HCT116 (cell line): Measurements from ENCODE around the gene COL19A1. TPM values are rescaled to one million over a fixed set of nuclear protein-coding genes. Genes with fewer than 3 reads are reported as not detected.

Experiments used
- ATAC-seq: fragments of 200-7000 bp; cut with Tn5 transposase; 2 replicates; pipeline ENCODE4 v1.9.1; 2020; ENCODE audit warnings: mild to moderate bottlenecking, moderate library complexity
- BruUV-seq: library from RNA; stranded (reverse); fragments of 400-500 nt; replicated peaks from 2 replicates; lab custom pipeline; 2021; lab: Mats Ljungman, UMichigan
- CTCF ChIA-PET: fragments of 300-600 bp; sonication (Branson Sonifier 250); formaldehyde crosslinking; loops from one replicate; lab custom pipeline; 2021; ENCODE audit warnings: antibody characterized with exemption; lab: Charles Lee
- POLR2A ChIA-PET: fragments of 300-600, 350-600 bp; sonication (Branson Sonifier 250); formaldehyde crosslinking; loops from one replicate; lab custom pipeline; 2021; ENCODE audit warnings: antibody characterized with exemption; lab: Charles Lee
- RAD21 ChIA-PET, 2 experiments: fragments of 300-600 bp; sonication (Branson Sonifier 250); formaldehyde crosslinking; loops; one replicate each; lab custom pipeline; 2023; ENCODE audit warnings: low total read pairs in 2 of 2; ENCODE audit not compliant: uncharacterized antibody in 2 of 2, unreplicated experiment in 2 of 2, low non-redundant PET in 1 of 2; lab: Charles Lee
- DNase-seq: peaks from one replicate; pipeline ENCODE4 v3.0.0-alpha.2; 2010; ENCODE audit warnings: low read depth, low spot score
- H2AFZ ChIP-seq: fragments of 200-600 bp; shearing (Covaris generic), sonication (generic); 2 replicates; pipeline ENCODE4 v1.6.1; 2017; ENCODE audit warnings: low read depth, mixed run types, mixed read lengths, antibody characterized with exemption, low read length; ENCODE audit not compliant: poor library complexity, severe bottlenecking
- H3K27ac ChIP-seq: 2 replicates; pipeline ENCODE4 v1.5.1; 2012; ENCODE audit warnings: low read depth, low read length
- H3K27me3 ChIP-seq: fragments of 200-600 bp; sonication (generic); 2 replicates; pipeline ENCODE4 v1.6.1; 2016; ENCODE audit warnings: mixed run types, low read length, mixed read lengths; ENCODE audit not compliant: insufficient read depth
- H3K36me3 ChIP-seq, 2 experiments: fragments of 200-500 bp in 1 of 2; fragments of 200-600 bp in 1 of 2; sonication (Bioruptor generic) in 1 of 2; sonication (generic) in 1 of 2; 2 replicates each; pipeline versions ENCODE4 v1.5.1 to v1.6.1; 2014 to 2016; ENCODE audit warnings: low read length in 2 of 2, inconsistent platforms in 1 of 2, mixed read lengths in 1 of 2, mixed run types in 1 of 2; ENCODE audit not compliant: insufficient read depth in 2 of 2, control insufficient read depth in 1 of 2
- H3K4me1 ChIP-seq, 2 experiments: fragments of 200-600 bp in 1 of 2; sonication (generic) in 1 of 2; 2 replicates each; pipeline versions ENCODE4 v1.5.1 to v1.6.1; 2012 to 2017; ENCODE audit warnings: low read length in 2 of 2, inconsistent platforms in 1 of 2, mild to moderate bottlenecking in 1 of 2, mixed read lengths in 1 of 2, mixed run types in 1 of 2, moderate library complexity in 1 of 2; ENCODE audit not compliant: insufficient read depth in 2 of 2, control insufficient read depth in 1 of 2
- H3K4me2 ChIP-seq: fragments of 200-600 bp; sonication (generic); 2 replicates; pipeline ENCODE4 v1.6.1; 2017; ENCODE audit warnings: mixed run types, low read length, mixed read lengths
- H3K4me3 ChIP-seq, 2 experiments: fragments of 200-600 bp in 1 of 2; sonication (generic) in 1 of 2; replicated peaks in 1 of 2; 2 replicates each; pipeline ENCODE4 v1.5.1; 2011 to 2016; ENCODE audit warnings: low read length in 2 of 2, control low read depth in 1 of 2, low read depth in 1 of 2, mild to moderate bottlenecking in 1 of 2, mixed read lengths in 1 of 2, mixed run types in 1 of 2
- H3K79me2 ChIP-seq: fragments of 200-600 bp; sonication (generic); 2 replicates; pipeline ENCODE4 v1.6.1; 2017; ENCODE audit warnings: mild to moderate bottlenecking, mixed run types, low read length, moderate library complexity, mixed read lengths; ENCODE audit not compliant: insufficient read depth
- H3K9ac ChIP-seq: fragments of 200-600 bp; sonication (generic); 2 replicates; pipeline ENCODE4 v1.6.1; 2016; ENCODE audit warnings: low read length, mixed read lengths
- H3K9me2 ChIP-seq: fragments of 200-600 bp; sonication (generic), shearing (Covaris generic); 2 replicates; pipeline ENCODE4 v1.6.1; 2017; ENCODE audit warnings: mixed run types, mild to moderate bottlenecking, moderate library complexity; ENCODE audit not compliant: insufficient read depth
- H3K9me3 ChIP-seq, 2 experiments: fragments of 200-500 bp in 1 of 2; fragments of 200-600 bp in 1 of 2; sonication (Bioruptor generic) in 1 of 2; sonication (generic) in 1 of 2; 2 replicates each; pipeline ENCODE4 v1.6.1; 2014 to 2017; ENCODE audit warnings: low read length in 2 of 2, mixed read lengths in 2 of 2, inconsistent platforms in 1 of 2, low read depth in 1 of 2, mild to moderate bottlenecking in 1 of 2, mixed run types in 1 of 2, moderate library complexity in 1 of 2; ENCODE audit not compliant: control insufficient read depth in 1 of 2, insufficient read depth in 1 of 2
- H4K20me1 ChIP-seq: fragments of 200-600 bp; sonication (generic), shearing (Covaris generic); 2 replicates; pipeline ENCODE4 v1.6.1; 2017; ENCODE audit warnings: mixed run types, mild to moderate bottlenecking, moderate library complexity; ENCODE audit not compliant: insufficient read depth
- CEBPB ChIP-seq: IDR thresholded peaks from 2 replicates; pipeline ENCODE4 v1.6.1; 2012; ENCODE audit warnings: low read depth
- ELF1 ChIP-seq: IDR thresholded peaks from 2 replicates; pipeline ENCODE4 v1.6.1; 2012; ENCODE audit warnings: low read depth, borderline replicate concordance
- EZH2phosphoT487 ChIP-seq: fragments of 200-600 bp; IDR thresholded peaks from 2 replicates; pipeline ENCODE4 v1.6.1; 2018; ENCODE audit warnings: antibody characterized with exemption, borderline replicate concordance
- POLR2AphosphoS5 ChIP-seq: IDR thresholded peaks from 2 replicates; pipeline ENCODE4 v1.6.1; 2011; ENCODE audit warnings: mild to moderate bottlenecking, low read depth, low read length, moderate library complexity
- RAD21 ChIP-seq: IDR thresholded peaks from 2 replicates; pipeline ENCODE4 v1.6.1; 2012; ENCODE audit warnings: low read depth, mild to moderate bottlenecking
- SIN3A ChIP-seq: IDR thresholded peaks from 2 replicates; pipeline ENCODE4 v1.6.1; 2012; ENCODE audit warnings: low read depth
- SP1 ChIP-seq: IDR thresholded peaks from 2 replicates; pipeline ENCODE4 v1.6.1; 2012; ENCODE audit warnings: low read depth
- SRF ChIP-seq: IDR thresholded peaks from 2 replicates; pipeline ENCODE4 v1.6.1; 2012; ENCODE audit warnings: low read depth
- TCF7L2 ChIP-seq: IDR thresholded peaks from 2 replicates; pipeline ENCODE4 v1.7.0; 2011; ENCODE audit warnings: borderline replicate concordance, inconsistent platforms; ENCODE audit not compliant: insufficient read depth, insufficient read length; ENCODE audit errors: extremely low read depth
- YY1 ChIP-seq: IDR thresholded peaks from 2 replicates; pipeline ENCODE4 v1.6.1; 2011; ENCODE audit warnings: low read length, low read depth, moderate library complexity, mild to moderate bottlenecking; ENCODE audit not compliant: insufficient replicate concordance; ENCODE audit errors: extremely low read depth
- ZFX ChIP-seq: fragments of 450-650 bp; IDR thresholded peaks from 2 replicates; pipeline ENCODE4 v1.6.1; 2017
- intact Hi-C: fragments of 100-400 bp; cut with micrococcal nuclease; formaldehyde crosslinking; loops from 2 replicates; pipeline ENCODE4 v1.10.0; 2022
- total RNA-seq: library from RNA; stranded (reverse); gene quantifications from one replicate; pipeline ENCODE4 v1.2.1, GENCODE V29; 2021; ENCODE audit not compliant: unreplicated experiment
- TF ChIP-seq, protein P1 (sequence below), 3 experiments: fragments of 200-600 bp in 1 of 3; sonication (generic) in 1 of 3; IDR thresholded peaks in 2 of 3; conservative IDR thresholded peaks in 1 of 3; 2 replicates each; pipeline ENCODE4 v1.5.1; 2012 to 2017; ENCODE audit warnings: low read depth in 2 of 3, low read length in 2 of 3, antibody characterized with exemption in 1 of 3, borderline replicate concordance in 1 of 3, control low read depth in 1 of 3, mild to moderate bottlenecking in 1 of 3, mixed read lengths in 1 of 3, mixed run types in 1 of 3, moderate library complexity in 1 of 3; ENCODE audit not compliant: insufficient read depth in 1 of 3
- TF ChIP-seq, protein P2 (sequence below): IDR thresholded peaks from 2 replicates; pipeline ENCODE4 v1.6.1; 2011; ENCODE audit warnings: mild to moderate bottlenecking, low read length, moderate library complexity; ENCODE audit not compliant: insufficient replicate concordance; ENCODE audit errors: extremely low read depth
- TF ChIP-seq, protein P3 (sequence below): IDR thresholded peaks from 2 replicates; pipeline ENCODE4 v1.6.1; 2012
- TF ChIP-seq, protein P4 (sequence below): IDR thresholded peaks from 2 replicates; pipeline ENCODE4 v1.6.1; 2012

The COL19A1 gene
- total RNA-seq, 1 experiment from 2014 or later = not detected

DNA sequence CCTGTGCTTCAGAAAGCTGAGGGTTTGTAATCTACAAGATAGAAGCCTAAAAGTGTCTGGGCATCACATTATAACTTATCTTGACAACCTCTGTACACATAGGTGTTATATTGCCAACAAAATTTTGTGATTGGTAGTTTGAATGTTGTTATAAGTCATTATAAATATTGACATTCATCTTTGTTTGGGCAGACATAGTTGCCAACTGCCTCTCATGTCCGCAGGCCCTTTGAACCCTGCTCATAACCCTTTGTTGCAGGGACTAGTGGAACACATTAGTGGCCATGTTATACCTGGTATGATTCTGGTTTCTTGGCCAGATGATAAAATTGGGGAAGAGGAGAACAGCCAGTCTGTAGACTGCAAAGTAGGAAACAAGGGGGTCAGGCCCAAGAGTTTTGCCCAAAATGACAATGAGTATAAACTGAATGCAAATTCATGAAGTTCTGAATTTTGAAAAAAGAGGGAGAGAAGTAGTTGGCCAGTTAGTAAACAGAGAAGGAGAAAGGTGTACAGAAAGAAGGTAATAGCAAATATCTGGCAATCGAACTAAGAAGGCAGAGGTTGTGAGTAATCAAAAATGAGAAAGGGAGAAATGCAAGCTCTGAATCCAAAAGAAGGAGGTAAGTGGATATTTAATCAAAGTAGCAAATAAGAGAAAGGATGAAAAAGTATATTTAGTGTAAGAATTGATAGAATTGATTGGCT, 48.0 kb upstream of the COL19A1 start:
- Histone ChIP-seq H3K36me3 (no peaks in the 10 kb centered on the region), H3K27me3 (no peaks in the 10 kb centered on the region), H3K4me2 (no peak overlapping the region), H3K9me2 (no peaks in the 10 kb centered on the region), H3K4me1 (no peaks in the 10 kb centered on the region), H4K20me1 (no peaks in the 10 kb centered on the region; the same call in 1 of the 2 replicates), H3K9ac (no peak overlapping the region), H3K4me3 (no peak overlapping the region), H3K9me3 (no peaks in the 10 kb centered on the region), H2AFZ (no peak overlapping the region), H3K79me2 (no peaks in the 10 kb centered on the region), H3K27ac (no peak overlapping the region)
- intact Hi-C loops = no loop called here
- ATAC-seq (no peak), DNase-seq (no peak)
- no peak for TF ChIP-seq TCF7L2
- TF ChIP-seq RAD21 = no peak
- TF ChIP-seq ELF1 = no peak
- TF ChIP-seq, protein P1, sequence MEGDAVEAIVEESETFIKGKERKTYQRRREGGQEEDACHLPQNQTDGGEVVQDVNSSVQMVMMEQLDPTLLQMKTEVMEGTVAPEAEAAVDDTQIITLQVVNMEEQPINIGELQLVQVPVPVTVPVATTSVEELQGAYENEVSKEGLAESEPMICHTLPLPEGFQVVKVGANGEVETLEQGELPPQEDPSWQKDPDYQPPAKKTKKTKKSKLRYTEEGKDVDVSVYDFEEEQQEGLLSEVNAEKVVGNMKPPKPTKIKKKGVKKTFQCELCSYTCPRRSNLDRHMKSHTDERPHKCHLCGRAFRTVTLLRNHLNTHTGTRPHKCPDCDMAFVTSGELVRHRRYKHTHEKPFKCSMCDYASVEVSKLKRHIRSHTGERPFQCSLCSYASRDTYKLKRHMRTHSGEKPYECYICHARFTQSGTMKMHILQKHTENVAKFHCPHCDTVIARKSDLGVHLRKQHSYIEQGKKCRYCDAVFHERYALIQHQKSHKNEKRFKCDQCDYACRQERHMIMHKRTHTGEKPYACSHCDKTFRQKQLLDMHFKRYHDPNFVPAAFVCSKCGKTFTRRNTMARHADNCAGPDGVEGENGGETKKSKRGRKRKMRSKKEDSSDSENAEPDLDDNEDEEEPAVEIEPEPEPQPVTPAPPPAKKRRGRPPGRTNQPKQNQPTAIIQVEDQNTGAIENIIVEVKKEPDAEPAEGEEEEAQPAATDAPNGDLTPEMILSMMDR (IDR thresholded peaks at IDR 0.05 in 2 of 3, conservative IDR thresholded peaks at IDR 0.05 in 1 of 3; ENCODE audit: borderline replicate concordance in 1 of 3, insufficient read depth in 1 of 3, low read depth in 2 of 3, low read length in 2 of 3) = no peak
- no peak for TF ChIP-seq POLR2AphosphoS5
- TF ChIP-seq, protein P2, sequence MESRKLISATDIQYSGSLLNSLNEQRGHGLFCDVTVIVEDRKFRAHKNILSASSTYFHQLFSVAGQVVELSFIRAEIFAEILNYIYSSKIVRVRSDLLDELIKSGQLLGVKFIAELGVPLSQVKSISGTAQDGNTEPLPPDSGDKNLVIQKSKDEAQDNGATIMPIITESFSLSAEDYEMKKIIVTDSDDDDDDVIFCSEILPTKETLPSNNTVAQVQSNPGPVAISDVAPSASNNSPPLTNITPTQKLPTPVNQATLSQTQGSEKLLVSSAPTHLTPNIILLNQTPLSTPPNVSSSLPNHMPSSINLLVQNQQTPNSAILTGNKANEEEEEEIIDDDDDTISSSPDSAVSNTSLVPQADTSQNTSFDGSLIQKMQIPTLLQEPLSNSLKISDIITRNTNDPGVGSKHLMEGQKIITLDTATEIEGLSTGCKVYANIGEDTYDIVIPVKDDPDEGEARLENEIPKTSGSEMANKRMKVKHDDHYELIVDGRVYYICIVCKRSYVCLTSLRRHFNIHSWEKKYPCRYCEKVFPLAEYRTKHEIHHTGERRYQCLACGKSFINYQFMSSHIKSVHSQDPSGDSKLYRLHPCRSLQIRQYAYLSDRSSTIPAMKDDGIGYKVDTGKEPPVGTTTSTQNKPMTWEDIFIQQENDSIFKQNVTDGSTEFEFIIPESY = no peak
- no peak for TF ChIP-seq SP1
- TF ChIP-seq SRF = no peak
- TF ChIP-seq CEBPB = no peak
- TF ChIP-seq, protein P3, sequence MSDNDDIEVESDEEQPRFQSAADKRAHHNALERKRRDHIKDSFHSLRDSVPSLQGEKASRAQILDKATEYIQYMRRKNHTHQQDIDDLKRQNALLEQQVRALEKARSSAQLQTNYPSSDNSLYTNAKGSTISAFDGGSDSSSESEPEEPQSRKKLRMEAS = no peak
- TF ChIP-seq, protein P4, sequence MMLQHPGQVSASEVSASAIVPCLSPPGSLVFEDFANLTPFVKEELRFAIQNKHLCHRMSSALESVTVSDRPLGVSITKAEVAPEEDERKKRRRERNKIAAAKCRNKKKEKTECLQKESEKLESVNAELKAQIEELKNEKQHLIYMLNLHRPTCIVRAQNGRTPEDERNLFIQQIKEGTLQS = no peak
- no peak for TF ChIP-seq ZFX
- TF ChIP-seq YY1 = no peak
- TF ChIP-seq SIN3A = no peak
- no peak for TF ChIP-seq EZH2phosphoT487
- RAD21 ChIA-PET = no interaction called here
- CTCF ChIA-PET = no interaction called here
- BruUV-seq = no TSS peak
- POLR2A ChIA-PET = no interaction called here
